ENCODE data around the gene TPRA1. TPM values are rescaled to one million over a fixed set of nuclear protein-coding genes. Genes with fewer than 3 reads are reported as not detected.

Gene TPRA1
- total and polyA plus RNA-seq, 2 experiments from 2014 or later = 16.7 to 30.4 TPM

- peaks cover 9% of the 10 kb centered on the region; the same call in 1 of the 2 replicates for H3K27me3 ChIP-seq (ENCODE audit: insufficient read depth)
- no peak overlapping the region for H3K4me2 ChIP-seq
- no peaks in the 10 kb centered on the region; the same call in 2 of the 3 replicates for H3K36me3 Mint-ChIP-seq (ENCODE audit: low read depth)
- no peak overlapping the region; the same call in 2 of the 3 replicates for H3K4me3 Mint-ChIP-seq
- H2AFZ ChIP-seq = no peak overlapping the region
- DNase-seq (ENCODE audit: low spot score) (no peak), ATAC-seq (no peak)
- peaks cover 3% of the 10 kb centered on the region; the same call in 1 of the 2 replicates for H3K4me1 ChIP-seq (ENCODE audit: insufficient read depth)
- H3K36me3 ChIP-seq (ENCODE audit: insufficient read depth) = no peaks in the 10 kb centered on the region
- no peak overlapping the region for H3K27ac ChIP-seq (ENCODE audit: low read depth)
- no peaks in the 10 kb centered on the region for H3K9me2 ChIP-seq (ENCODE audit: insufficient read depth)
- H3K9me3 Mint-ChIP-seq = no peaks in the 10 kb centered on the region
- peaks cover 18% of the 10 kb centered on the region for H3K27me3 Mint-ChIP-seq (ENCODE audit: insufficient read depth, low read depth, poor library complexity)
- H3K27ac Mint-ChIP-seq = no peak overlapping the region
- no peak for TF ChIP-seq CTCF (conservative IDR thresholded peaks at IDR 0.05; ENCODE audit: low read depth in 2 of 2)
- TF ChIP-seq ETS1 (IDR thresholded peaks at IDR 0.05) = no peak
- H3F3A ChIP-seq (replicated peaks; ENCODE audit: low read depth) = no peaks in the 10 kb centered on the region
- no peaks in the 10 kb centered on the region for H3K79me2 ChIP-seq (replicated peaks; ENCODE audit: insufficient read depth)
- no peaks in the 10 kb centered on the region for H4K20me1 ChIP-seq (replicated peaks; ENCODE audit: insufficient read depth)
- H3K4me1 Mint-ChIP-seq = peaks cover 16% of the 10 kb centered on the region
- no peak overlapping the region for H3K4me3 ChIP-seq
Observed at GRCh38 chr3:127545711-127546457, 44.6 kb downstream of the TPRA1 start.

GRCh38 chr3:127545216-127545615, 45.3 kb downstream of the TPRA1 start:
- Histone ChIP-seq H3K4me1 (ENCODE audit: insufficient read depth) (peaks cover 3% of the 10 kb centered on the region; the same call in 1 of the 2 replicates), H3K4me3 (no peak overlapping the region), H3F3A (replicated peaks; ENCODE audit: low read depth) (no peaks in the 10 kb centered on the region), H3K27ac (ENCODE audit: low read depth) (no peak overlapping the region), H3K27me3 (ENCODE audit: insufficient read depth) (peaks cover 9% of the 10 kb centered on the region; the same call in 1 of the 2 replicates), H2AFZ (no peak overlapping the region), H3K36me3 (ENCODE audit: insufficient read depth) (no peaks in the 10 kb centered on the region), H3K4me2 (no peak overlapping the region), H3K79me2 (replicated peaks; ENCODE audit: insufficient read depth) (no peaks in the 10 kb centered on the region), H4K20me1 (replicated peaks; ENCODE audit: insufficient read depth) (no peaks in the 10 kb centered on the region), H3K9me2 (ENCODE audit: insufficient read depth) (no peaks in the 10 kb centered on the region)
- Mint-ChIP-seq H3K4me3 (no peak overlapping the region), H3K36me3 (ENCODE audit: low read depth) (no peaks in the 10 kb centered on the region; the same call in 2 of the 3 replicates), H3K27ac (no peak overlapping the region), H3K4me1 (peaks cover 12% of the 10 kb centered on the region), H3K27me3 (ENCODE audit: insufficient read depth, low read depth, poor library complexity) (peaks cover 20% of the 10 kb centered on the region), H3K9me3 (no peaks in the 10 kb centered on the region)
- DNase-seq (ENCODE audit: low spot score) (no peak), ATAC-seq (no peak)
- no peak for TF ChIP-seq ZNF331 (CRISPR knock-in tag; IDR thresholded peaks at IDR 0.05; ENCODE audit: low read depth)
- TF ChIP-seq, protein P1, sequence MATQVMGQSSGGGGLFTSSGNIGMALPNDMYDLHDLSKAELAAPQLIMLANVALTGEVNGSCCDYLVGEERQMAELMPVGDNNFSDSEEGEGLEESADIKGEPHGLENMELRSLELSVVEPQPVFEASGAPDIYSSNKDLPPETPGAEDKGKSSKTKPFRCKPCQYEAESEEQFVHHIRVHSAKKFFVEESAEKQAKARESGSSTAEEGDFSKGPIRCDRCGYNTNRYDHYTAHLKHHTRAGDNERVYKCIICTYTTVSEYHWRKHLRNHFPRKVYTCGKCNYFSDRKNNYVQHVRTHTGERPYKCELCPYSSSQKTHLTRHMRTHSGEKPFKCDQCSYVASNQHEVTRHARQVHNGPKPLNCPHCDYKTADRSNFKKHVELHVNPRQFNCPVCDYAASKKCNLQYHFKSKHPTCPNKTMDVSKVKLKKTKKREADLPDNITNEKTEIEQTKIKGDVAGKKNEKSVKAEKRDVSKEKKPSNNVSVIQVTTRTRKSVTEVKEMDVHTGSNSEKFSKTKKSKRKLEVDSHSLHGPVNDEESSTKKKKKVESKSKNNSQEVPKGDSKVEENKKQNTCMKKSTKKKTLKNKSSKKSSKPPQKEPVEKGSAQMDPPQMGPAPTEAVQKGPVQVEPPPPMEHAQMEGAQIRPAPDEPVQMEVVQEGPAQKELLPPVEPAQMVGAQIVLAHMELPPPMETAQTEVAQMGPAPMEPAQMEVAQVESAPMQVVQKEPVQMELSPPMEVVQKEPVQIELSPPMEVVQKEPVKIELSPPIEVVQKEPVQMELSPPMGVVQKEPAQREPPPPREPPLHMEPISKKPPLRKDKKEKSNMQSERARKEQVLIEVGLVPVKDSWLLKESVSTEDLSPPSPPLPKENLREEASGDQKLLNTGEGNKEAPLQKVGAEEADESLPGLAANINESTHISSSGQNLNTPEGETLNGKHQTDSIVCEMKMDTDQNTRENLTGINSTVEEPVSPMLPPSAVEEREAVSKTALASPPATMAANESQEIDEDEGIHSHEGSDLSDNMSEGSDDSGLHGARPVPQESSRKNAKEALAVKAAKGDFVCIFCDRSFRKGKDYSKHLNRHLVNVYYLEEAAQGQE (IDR thresholded peaks at IDR 0.05; ENCODE audit: unreplicated experiment) = no peak
- TF ChIP-seq CTCF (conservative IDR thresholded peaks at IDR 0.05; ENCODE audit: low read depth in 2 of 2) = no peak
- TF ChIP-seq CREB1 (CRISPR knock-in tag; IDR thresholded peaks at IDR 0.05; ENCODE audit: low read depth) = no peak
- TF ChIP-seq JUNB (IDR thresholded peaks at IDR 0.05; ENCODE audit: unreplicated experiment) = no peak
- no peak for TF ChIP-seq ZNF114 (CRISPR knock-in tag; IDR thresholded peaks at IDR 0.05)
- TF ChIP-seq STAT1 (IDR thresholded peaks at IDR 0.05; ENCODE audit: unreplicated experiment) = no peak
- no peak for TF ChIP-seq POLR2AphosphoS5 (IDR thresholded peaks at IDR 0.05; ENCODE audit: low read depth)
- TF ChIP-seq EZH2 (IDR thresholded peaks at IDR 0.05; ENCODE audit: low read depth, unreplicated experiment) = no peak
